Heart right ventricle (tissue), 16 donors: Measurements from ENCODE around the gene FAM222A. TPM values are rescaled to one million over a fixed set of nuclear protein-coding genes. Genes with fewer than 3 reads are reported as not detected.
A peak's percentile ranks its signal among the peaks of the same experiment; 100 is the strongest.

ENCODE experiments used
- ATAC-seq, 8 donors: fragments of 200-7000 bp; cut with Tn5 transposase; one replicate each; pipeline ENCODE4 v1.9.1; 2020; ENCODE audit warnings: mild to moderate bottlenecking in 8 of 8, moderate library complexity in 8 of 8, moderate number of reproducible peaks in 1 of 8
- DNase-seq, 2 donors: peaks; one replicate each; pipeline ENCODE4 v3.0.0-alpha.2; 2020
- H3K27ac ChIP-seq, 10 donors: fragments of 200-600 bp; sonication (generic) in 2 of 10; one replicate each; pipeline versions ENCODE4 v1.5.0 to v1.8.0; 2020 to 2022; ENCODE audit warnings: mild to moderate bottlenecking in 3 of 10
- H3K27me3 ChIP-seq, 7 donors: fragments of 200-600 bp; one replicate each; pipeline ENCODE4 v1.8.0; 2021 to 2022; ENCODE audit warnings: mild to moderate bottlenecking in 2 of 7
- H3K36me3 ChIP-seq, 9 donors: fragments of 200-600 bp; sonication (generic) in 1 of 9; one replicate each; pipeline versions ENCODE4 v1.5.0 to v1.8.0; 2020 to 2022; ENCODE audit warnings: mild to moderate bottlenecking in 2 of 9
- H3K4me1 ChIP-seq, 9 donors: fragments of 200-600 bp; sonication (generic) in 1 of 9; one replicate each; pipeline versions ENCODE4 v1.5.0 to v1.8.0; 2020 to 2022; ENCODE audit warnings: mild to moderate bottlenecking in 4 of 9
- H3K4me3 ChIP-seq, 10 donors: fragments of 200-600 bp; sonication (generic) in 2 of 10; one replicate each; pipeline versions ENCODE4 v1.5.0 to v1.8.0; 2020 to 2022; ENCODE audit warnings: mild to moderate bottlenecking in 7 of 10, moderate library complexity in 2 of 10
- H3K9me3 ChIP-seq, 11 donors: fragments of 200-600 bp in 10 of 11; sonication (generic) in 2 of 11; one replicate each; pipeline versions ENCODE4 v1.5.0 to v1.8.0; 2013 to 2022; ENCODE audit warnings: mild to moderate bottlenecking in 2 of 11, control low read depth in 1 of 11, moderate library complexity in 1 of 11
- CTCF ChIP-seq, 9 donors: fragments of 200-600 bp; sonication (generic) in 2 of 9; IDR thresholded peaks; one replicate each; pipeline versions ENCODE4 v1.5.0 to v1.8.0; 2021 to 2022; ENCODE audit warnings: antibody characterized with exemption in 9 of 9, mild to moderate bottlenecking in 5 of 9, moderate library complexity in 1 of 9
- WGBS, 2 donors: extraction: QIAGEN DNeasy Blood & Tissue Kit; methylation state at CpG; one replicate each; pipeline ENCODE4 v1.1.7; 2013; ENCODE audit warnings: inconsistent platforms in 1 of 2; 5-methylcytosine and 5-hydroxymethylcytosine counted together
- intact Hi-C, 10 donors: fragments of 100-400 bp; cut with DNase I; formaldehyde crosslinking; loops; one replicate each; pipeline versions ENCODE4 v1.11.1 to v1.14.2; 2022
- polyA plus RNA-seq, 2 donors: library from polyadenylated mRNA; stranded (reverse); fragments of 200-250 nt; gene quantifications; one replicate each; pipeline ENCODE4 v1.2.3, GENCODE V29; 2013
- total RNA-seq, 10 donors: library from RNA; stranded (reverse); fragmentation: NEBNext Ultra II Directional in 3 of 10; extraction: Animal tissue kit (Norgen Biotek cat#: 25700) in 3 of 10; gene quantifications; one replicate each; pipeline versions ENCODE4 v1.2.1 to v1.2.4, GENCODE V29; 2021 to 2023
- donor health status: Arrhythmogenic right ventricular cardiomyopathy.
- donor health status: ischemic (EF 13 %, LVEDD 7.1; RV severe dilation, severe dysfunction).
- donor health status: healthy with polysubstance abuse.
- donor health status: DM: no; HTN: yes; CAD: no.
- donor health status: DM: no; HTN: no; CAD: no.
- donor health status: ischemic (EF 25% LVEDD 6.9; RV normal size, moderate dysfunction).
- donor health status: ischemic (EF 25% LVEDD 5.7; RV mildly dilated, moderate dysfunction).
- donor health status: healthy.
- donor health status: DM: yes; HTN: yes; CAD: no.
- donor health status: Ischemic cardiomyopathy.
- donor health status: ischemic (EF 35%, LVEDD 5.7; RV mildly dilated, moderate dysfunction).
- donor health status: nonischemic (EF 11% LVEDD 7.7; RV severe dilation, severe dysfunction).
- donor health status: DM: yes; HTN: yes; CAD: no.
- donor health status: PGD.
- donor health status: ischemic (EF 29% LVEDD 5.4; RV normal size, mild dysfunction).
- donor health status: nonischemic (EF 23%, LVEDD 6.1; RV moderate dilation, normal function).

The FAM222A gene
- total and polyA plus RNA-seq, 12 donors: 2.7 to 26.0 (median 7.0) TPM

GRCh38 chr12:109767991-109768900 is 54.6 kb downstream of the FAM222A start:
- Histone ChIP-seq H3K4me3 (no peak overlapping the region), H3K9me3 (peaks cover 0 to 6% (median 4%) of the 10 kb centered on the region in 11 donors), H3K4me1 (peaks cover 0 to 7% (median 2%) of the 10 kb centered on the region in 9 donors), H3K36me3 (peaks cover 0 to 5% (median 0%) of the 10 kb centered on the region in 9 donors), H3K27ac (no peak overlapping the region), H3K27me3 (no peaks in the 10 kb centered on the region)
- ATAC-seq: no peak
- no peak for DNase-seq
- TF ChIP-seq CTCF (IDR thresholded peaks at IDR 0.05): no peak
- WGBS, 2 donors: 97% methylated on average over 54 of the region's 54 CpGs
- intact Hi-C loops: no loop called here

GRCh38 chr12:109768901-109769670 is 55.5 kb downstream of the FAM222A start:
- Histone ChIP-seq H3K4me3 (no peak overlapping the region), H3K36me3 (peaks cover 0 to 5% (median 0%) of the 10 kb centered on the region in 9 donors), H3K27me3 (no peaks in the 10 kb centered on the region), H3K27ac (no peak overlapping the region), H3K4me1 (peaks cover 0 to 12% (median 4%) of the 10 kb centered on the region in 9 donors), H3K9me3 (no peaks in the 10 kb centered on the region)
- intact Hi-C loops: no loop called here
- WGBS, 2 donors: 96 to 97% methylated on average over 38 of the region's 38 CpGs
- DNase-seq: no peak
- TF ChIP-seq CTCF (IDR thresholded peaks at IDR 0.05): no peak
- ATAC-seq: peak in 1 of 8 donors; percentile 4

- no peak overlapping the region for H3K27ac ChIP-seq
- intact Hi-C loops: loop anchor here in 6 of 10 donors (5.0 to 10.0 kb wide), 5 partner anchors 53 to 345 kb away; partner anchors contain the start of gene FAM222A (in 1 of the 6)
- no peak for TF ChIP-seq CTCF (IDR thresholded peaks at IDR 0.05)
Observed at GRCh38 chr12:109770104-109770860, 56.7 kb downstream of the FAM222A start.

More at GRCh38 chr12:109770104-109770860, 56.7 kb downstream of the FAM222A start:
- Histone ChIP-seq H3K4me1 (peaks cover 0 to 12% (median 4%) of the 10 kb centered on the region in 9 donors), H3K36me3 (peaks cover 0 to 5% (median 0%) of the 10 kb centered on the region in 9 donors), H3K9me3 (no peaks in the 10 kb centered on the region), H3K27me3 (no peaks in the 10 kb centered on the region), H3K4me3 (no peak overlapping the region)
- DNase-seq: no peak
- WGBS, 2 donors: 71 to 72% methylated on average over 16 of the region's 16 CpGs
- ATAC-seq: no peak
